Brain microvascular endothelial cell (primary cell): ENCODE data around the gene FBXL17.
A peak's percentile ranks its signal among the peaks of the same experiment; 100 is the strongest.

Source experiments
- DNase-seq: peaks from one replicate; pipeline ENCODE4 v3.0.0-alpha.2; 2020
- H3K27ac ChIP-seq: fragments of 250-450 bp; sonication (Bioruptor Pico); 2 replicates; pipeline ENCODE4 v1.5.1; 2020; ENCODE audit warnings: mild to moderate bottlenecking, moderate library complexity
- H3K27me3 ChIP-seq: fragments of 250-450 bp; sonication (Bioruptor Pico); replicated peaks from 2 replicates; pipeline ENCODE4 v1.5.1; 2020; ENCODE audit warnings: mild to moderate bottlenecking
- H3K36me3 ChIP-seq: fragments of 250-450 bp; sonication (Bioruptor Pico); replicated peaks from 2 replicates; pipeline ENCODE4 v1.5.1; 2020; ENCODE audit warnings: mild to moderate bottlenecking
- H3K4me3 ChIP-seq: 2 replicates; pipeline ENCODE4 v1.5.1; 2011; ENCODE audit warnings: low read depth, mild to moderate bottlenecking, control low read depth, low read length, moderate library complexity
- in situ Hi-C: cut with HindIII; loops from 2 replicates; pipeline ENCODE4 v1.10.0; 2017; ENCODE audit warnings: low sequenced_read_pairs, low pct_ligation_motif_present
- TF ChIP-seq, protein P1 (sequence below): IDR thresholded peaks from 2 replicates; pipeline ENCODE4 v1.5.1; 2011; ENCODE audit warnings: low read depth, mild to moderate bottlenecking, moderate library complexity, low read length, control low read depth, inconsistent platforms; ENCODE audit errors: missing control alignments

The FBXL17 gene

DNA sequence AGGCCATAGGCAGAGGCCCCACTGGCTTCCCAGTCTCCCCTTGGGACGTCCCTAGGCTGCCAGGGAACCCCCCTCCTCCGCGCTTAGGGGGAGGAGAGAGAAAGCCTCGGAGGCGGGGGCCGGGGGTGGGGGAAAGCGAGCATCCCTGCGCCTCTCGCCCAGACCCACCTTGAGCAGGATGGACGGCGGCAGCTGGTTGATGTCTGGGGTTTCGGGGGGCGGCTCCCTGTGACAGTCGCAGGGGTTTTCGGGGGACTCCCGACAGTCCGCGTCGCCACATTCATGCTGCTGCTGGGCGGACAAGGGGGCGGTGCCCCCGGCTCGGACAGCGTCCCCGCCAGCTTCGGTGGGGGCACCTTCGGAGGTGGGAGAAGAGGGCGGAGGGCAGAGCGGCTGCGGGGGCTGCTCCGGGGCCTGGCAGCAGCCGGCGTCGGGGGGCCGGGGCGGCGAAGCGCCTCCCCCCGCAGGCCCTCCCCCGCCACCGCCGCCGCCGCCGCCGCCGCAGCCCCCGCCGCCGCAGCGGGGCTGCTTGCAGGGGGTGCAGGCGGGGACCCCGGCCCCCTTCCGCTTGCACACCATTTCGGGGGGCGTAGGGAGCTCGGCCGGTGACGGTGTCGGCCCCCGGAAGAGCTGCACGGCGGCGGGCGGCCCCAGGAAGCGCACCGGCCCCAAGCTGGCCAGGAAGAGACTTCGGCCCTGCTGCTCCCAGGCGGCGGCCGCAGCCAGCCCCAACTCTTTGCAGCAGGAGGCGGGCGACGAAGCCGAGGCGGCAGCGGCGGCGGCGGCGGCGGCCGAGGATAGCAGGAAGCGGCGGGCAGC is 1.2 kb downstream of the FBXL17 start:
- TF ChIP-seq, protein P1, sequence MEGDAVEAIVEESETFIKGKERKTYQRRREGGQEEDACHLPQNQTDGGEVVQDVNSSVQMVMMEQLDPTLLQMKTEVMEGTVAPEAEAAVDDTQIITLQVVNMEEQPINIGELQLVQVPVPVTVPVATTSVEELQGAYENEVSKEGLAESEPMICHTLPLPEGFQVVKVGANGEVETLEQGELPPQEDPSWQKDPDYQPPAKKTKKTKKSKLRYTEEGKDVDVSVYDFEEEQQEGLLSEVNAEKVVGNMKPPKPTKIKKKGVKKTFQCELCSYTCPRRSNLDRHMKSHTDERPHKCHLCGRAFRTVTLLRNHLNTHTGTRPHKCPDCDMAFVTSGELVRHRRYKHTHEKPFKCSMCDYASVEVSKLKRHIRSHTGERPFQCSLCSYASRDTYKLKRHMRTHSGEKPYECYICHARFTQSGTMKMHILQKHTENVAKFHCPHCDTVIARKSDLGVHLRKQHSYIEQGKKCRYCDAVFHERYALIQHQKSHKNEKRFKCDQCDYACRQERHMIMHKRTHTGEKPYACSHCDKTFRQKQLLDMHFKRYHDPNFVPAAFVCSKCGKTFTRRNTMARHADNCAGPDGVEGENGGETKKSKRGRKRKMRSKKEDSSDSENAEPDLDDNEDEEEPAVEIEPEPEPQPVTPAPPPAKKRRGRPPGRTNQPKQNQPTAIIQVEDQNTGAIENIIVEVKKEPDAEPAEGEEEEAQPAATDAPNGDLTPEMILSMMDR: no peak
- DNase-seq: no peak

DNA sequence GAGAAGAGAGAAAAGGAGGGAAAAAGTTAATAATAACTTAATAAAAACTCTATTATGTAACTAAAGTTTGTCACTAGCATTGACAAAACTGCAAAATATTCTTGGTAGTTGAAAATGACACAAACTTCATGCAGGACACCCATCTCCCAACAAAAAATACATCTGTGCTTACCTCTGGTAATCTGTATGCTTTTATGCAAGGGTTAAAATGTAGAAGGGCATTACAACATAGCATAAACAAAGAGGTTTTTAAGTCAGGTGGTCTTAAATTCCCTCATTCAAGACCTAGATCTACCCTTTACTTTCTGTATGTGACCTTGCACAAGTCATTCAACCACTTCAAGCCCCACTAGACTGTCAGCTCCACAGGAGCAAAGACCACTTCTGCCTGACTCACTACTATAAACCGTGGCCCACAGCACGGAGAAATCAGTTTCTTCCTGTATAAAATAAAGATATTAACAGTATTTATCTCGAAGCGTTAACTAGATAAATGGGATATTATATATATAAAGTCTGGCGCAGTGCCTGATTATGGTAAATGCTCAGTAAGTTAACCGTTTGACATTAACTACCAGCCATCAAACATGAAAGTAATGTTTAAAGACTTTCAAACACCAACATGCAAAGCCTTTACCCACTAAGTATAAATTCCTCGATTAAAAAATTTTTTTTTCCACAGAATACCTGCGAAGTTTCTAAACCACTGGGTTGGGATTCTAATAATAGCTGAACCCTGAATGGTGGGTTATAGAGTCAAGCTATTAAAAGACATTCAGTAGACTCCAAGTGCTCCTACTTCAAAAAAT is 2.0 kb downstream of the FBXL17 start:
- TF ChIP-seq, protein P1: no peak
- peak overlapping the region; percentile 79 for H3K4me3 ChIP-seq
- H3K36me3 ChIP-seq: no peaks in the 10 kb centered on the region
- in situ Hi-C loops: no loop called here
- H3K27me3 ChIP-seq: no peaks in the 10 kb centered on the region
- no peak overlapping the region for H3K27ac ChIP-seq
- DNase-seq: peak; percentile 14

More for the DNA sequence above, 1.2 kb downstream of the FBXL17 start:
- peak overlapping the region; percentile 79 for H3K4me3 ChIP-seq
- H3K36me3 ChIP-seq: no peaks in the 10 kb centered on the region
- in situ Hi-C loops: no loop called here
- H3K27me3 ChIP-seq: no peaks in the 10 kb centered on the region
- peak overlapping the region; percentile 88 for H3K27ac ChIP-seq

DNA sequence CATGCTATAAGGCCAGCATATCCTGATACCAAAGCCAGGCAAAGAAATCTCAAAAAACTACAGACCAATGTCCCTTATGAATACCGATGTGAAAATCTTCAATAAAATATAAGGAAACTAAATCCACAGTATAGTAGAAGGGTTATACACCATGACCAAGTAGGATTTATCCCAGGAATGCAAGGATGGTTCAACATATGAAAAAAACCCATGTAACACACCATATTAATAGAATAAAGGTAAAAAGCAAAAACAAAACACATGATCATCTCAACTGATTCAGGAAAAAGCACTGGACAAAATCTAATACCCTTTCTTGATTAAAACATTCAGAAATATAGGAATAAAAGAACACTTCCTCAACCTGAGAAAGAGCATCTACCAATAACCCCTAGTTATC is 6.1 kb downstream of the FBXL17 start:
- in situ Hi-C loops: no loop called here
- Histone ChIP-seq H3K27me3 (no peaks in the 10 kb centered on the region), H3K4me3 (no peak overlapping the region), H3K36me3 (no peaks in the 10 kb centered on the region), H3K27ac (no peak overlapping the region)
- DNase-seq: no peak
- TF ChIP-seq, protein P1: no peak

DNA sequence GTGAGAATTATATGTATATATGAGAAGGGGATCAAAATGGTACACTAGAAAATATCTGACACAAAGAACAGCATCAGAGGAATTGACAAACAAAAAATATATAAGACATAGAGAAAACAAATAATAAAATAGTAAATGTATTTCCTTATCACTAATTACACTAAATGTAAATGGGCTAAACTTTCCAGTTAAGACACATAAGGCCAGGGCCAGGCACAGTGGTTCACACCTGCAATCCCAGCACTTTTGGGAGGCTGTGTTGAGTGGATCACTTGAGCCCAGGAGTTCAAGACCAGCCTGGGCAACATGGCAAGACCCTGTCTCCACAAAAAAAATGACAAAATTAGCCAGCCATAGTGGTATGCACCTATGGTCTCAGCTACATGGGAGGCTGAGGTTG is 8.5 kb downstream of the FBXL17 start:
- H3K27me3 ChIP-seq: no peaks in the 10 kb centered on the region
- no peak overlapping the region for H3K4me3 ChIP-seq
- TF ChIP-seq, protein P1: no peak
- H3K27ac ChIP-seq: no peak overlapping the region
- DNase-seq: no peak
- no peaks in the 10 kb centered on the region for H3K36me3 ChIP-seq
- in situ Hi-C loops: no loop called here

DNA sequence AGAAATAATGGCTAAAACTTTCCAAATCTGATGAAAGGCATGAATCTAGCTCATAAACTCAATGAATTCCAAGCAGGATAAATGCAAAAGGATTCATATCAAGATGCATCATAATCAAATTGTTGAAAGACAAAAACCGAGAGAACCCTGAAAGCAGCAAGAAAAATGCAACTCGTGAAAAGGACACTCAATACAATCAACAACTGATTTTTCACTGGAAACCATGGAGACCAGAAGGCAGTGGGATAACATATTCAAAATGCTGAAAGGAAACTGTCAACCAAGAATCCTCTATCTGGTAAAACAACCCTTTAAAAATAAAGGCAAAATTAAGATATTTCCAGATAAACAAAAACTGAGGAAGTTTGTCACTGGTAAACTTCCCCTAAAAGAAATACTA is 9.5 kb downstream of the FBXL17 start:
- Histone ChIP-seq H3K4me3 (no peak overlapping the region), H3K27me3 (no peaks in the 10 kb centered on the region), H3K36me3 (no peaks in the 10 kb centered on the region), H3K27ac (no peak overlapping the region)
- in situ Hi-C loops: no loop called here
- TF ChIP-seq, protein P1: no peak
- DNase-seq: no peak
